Panc1 (cell line): ENCODE data around the gene ABHD13. TPM values are rescaled to one million over a fixed set of nuclear protein-coding genes. Genes with fewer than 3 reads are reported as not detected.

Experiments
- ATAC-seq: fragments of 200-7000 bp; cut with Tn5 transposase; 2 replicates; pipeline ENCODE4 v1.9.1; 2020; ENCODE audit warnings: mild to moderate bottlenecking, moderate library complexity
- BruUV-seq: library from RNA; stranded (reverse); fragments of 400-500 nt; replicated peaks from 2 replicates; lab custom pipeline; 2021; lab: Mats Ljungman, UMichigan
- CTCF ChIA-PET: fragments of 300-600 bp; sonication (Branson Sonifier 250); formaldehyde crosslinking; loops from one replicate; lab custom pipeline; 2022; ENCODE audit warnings: antibody characterized with exemption; lab: Charles Lee
- POLR2A ChIA-PET: fragments of 300-600 bp; sonication (Branson Sonifier 250); formaldehyde crosslinking; loops from one replicate; lab custom pipeline; 2022; ENCODE audit warnings: antibody characterized with exemption; lab: Charles Lee
- DNase-seq: peaks from one replicate; pipeline ENCODE4 v3.0.0-alpha.2; 2010; ENCODE audit warnings: low read depth, low spot score
- H3K27ac ChIP-seq: 2 replicates; pipeline ENCODE4 v1.5.1; 2011; ENCODE audit warnings: mild to moderate bottlenecking, low read length, inconsistent platforms
- H3K27me3 ChIP-seq: fragments of 200-500 bp; sonication (Bioruptor generic); 2 replicates; pipeline ENCODE4 v1.6.0; 2014; ENCODE audit warnings: low read length, inconsistent platforms; ENCODE audit not compliant: control insufficient read depth, insufficient read depth
- H3K36me3 ChIP-seq: fragments of 200-500 bp; sonication (Bioruptor generic); 2 replicates; pipeline ENCODE4 v1.5.1; 2014; ENCODE audit warnings: inconsistent platforms, mild to moderate bottlenecking, low read length, moderate library complexity; ENCODE audit not compliant: control insufficient read depth, insufficient read depth
- H3K4me1 ChIP-seq: 2 replicates; pipeline ENCODE4 v1.5.1; 2011; ENCODE audit warnings: inconsistent platforms, mild to moderate bottlenecking, low read length, moderate library complexity; ENCODE audit not compliant: control insufficient read depth, insufficient read depth
- H3K4me3 ChIP-seq, 2 experiments: 2 replicates each; pipeline ENCODE4 v1.5.1; 2011 to 2012; ENCODE audit warnings: low read depth in 2 of 2, low read length in 2 of 2, mild to moderate bottlenecking in 2 of 2, inconsistent platforms in 1 of 2, moderate library complexity in 1 of 2
- H3K9me3 ChIP-seq: fragments of 200-500 bp; sonication (Bioruptor generic); 2 replicates; pipeline ENCODE4 v1.5.1; 2014; ENCODE audit warnings: low read depth, mild to moderate bottlenecking, inconsistent platforms, low read length, moderate library complexity; ENCODE audit not compliant: control insufficient read depth, insufficient read depth
- CTCF ChIP-seq: fragments of 450-650 bp; IDR thresholded peaks from 2 replicates; pipeline ENCODE4 v1.5.1; 2017; ENCODE audit warnings: mild to moderate bottlenecking
- POLR2AphosphoS5 ChIP-seq: IDR thresholded peaks from 2 replicates; pipeline ENCODE4 v1.6.1; 2012; ENCODE audit warnings: mild to moderate bottlenecking, low read depth, low read length, moderate library complexity
- SIN3A ChIP-seq: IDR thresholded peaks from 2 replicates; pipeline ENCODE4 v1.6.1; 2012; ENCODE audit warnings: low read depth, mild to moderate bottlenecking, low read length, moderate library complexity, borderline replicate concordance; ENCODE audit not compliant: insufficient read depth
- TCF7L2 ChIP-seq: IDR thresholded peaks from 2 replicates; pipeline ENCODE4 v1.6.1; 2011; ENCODE audit warnings: mild to moderate bottlenecking, low read depth, low read length, inconsistent platforms
- in situ Hi-C: cut with HindIII; loops from 2 replicates; pipeline ENCODE4 v1.10.0; 2016; ENCODE audit warnings: low sequenced_read_pairs, low pct_unique_long_range_greater_than_20kb
- intact Hi-C: fragments of 100-400 bp; cut with micrococcal nuclease; formaldehyde crosslinking; loops from one replicate; pipeline ENCODE4 v1.10.0; 2022; ENCODE audit not compliant: unreplicated experiment
- total RNA-seq: library from RNA; stranded (reverse); gene quantifications from one replicate; pipeline ENCODE4 v1.2.1, GENCODE V29; 2021; ENCODE audit not compliant: unreplicated experiment
- TF ChIP-seq, protein P1 (sequence below), 2 experiments: IDR thresholded peaks; 2 replicates each; pipeline ENCODE4 v1.6.1; 2011 to 2012; ENCODE audit warnings: low read depth in 2 of 2, control low read depth in 1 of 2, low read length in 1 of 2, mild to moderate bottlenecking in 1 of 2, moderate library complexity in 1 of 2; ENCODE audit not compliant: insufficient read depth in 1 of 2

The ABHD13 gene
- total RNA-seq, 1 experiment from 2014 or later = 4.7 TPM

- no peak for ATAC-seq
- Histone ChIP-seq H3K36me3 (no peaks in the 10 kb centered on the region), H3K4me3 (no peak overlapping the region), H3K27me3 (no peaks in the 10 kb centered on the region), H3K9me3 (no peaks in the 10 kb centered on the region), H3K27ac (no peak overlapping the region), H3K4me1 (no peaks in the 10 kb centered on the region)
- DNase-seq = no peak
- intact Hi-C loops (no loop called here), in situ Hi-C loops (no loop called here)
- ChIA-PET POLR2A (no interaction called here), CTCF (no interaction called here)
- TF ChIP-seq TCF7L2 (no peak), CTCF (peak; percentile 51)
- no TSS peak for BruUV-seq
Observed at GRCh38 chr13:108176685-108177274, 41.4 kb upstream of the ABHD13 start.

DNA sequence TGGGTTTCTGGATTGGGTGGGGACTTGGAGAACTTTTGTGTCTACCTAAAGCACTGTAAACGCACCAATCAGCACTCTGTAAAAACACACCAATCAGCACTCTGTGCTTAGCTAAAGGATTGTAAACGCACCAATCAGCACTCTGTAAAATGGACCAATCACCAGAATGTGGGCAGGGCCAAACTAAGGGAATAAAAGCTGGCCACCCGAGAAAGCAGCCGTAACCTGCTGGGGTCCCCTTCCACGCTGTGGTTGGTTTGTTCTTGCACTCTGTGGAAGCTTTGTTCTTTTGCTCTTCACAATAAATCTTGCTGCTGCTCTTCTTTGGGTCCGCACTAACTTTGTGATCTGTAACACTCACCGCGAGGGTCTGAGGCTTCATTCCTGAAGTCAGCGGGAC, 40.1 kb upstream of the ABHD13 start:
- DNase-seq (no peak), ATAC-seq (no peak)
- Histone ChIP-seq H3K9me3 (no peaks in the 10 kb centered on the region), H3K36me3 (no peaks in the 10 kb centered on the region), H3K4me3 (no peak overlapping the region), H3K27ac (no peak overlapping the region), H3K27me3 (no peaks in the 10 kb centered on the region), H3K4me1 (no peaks in the 10 kb centered on the region)
- BruUV-seq = no TSS peak
- ChIA-PET POLR2A (interaction anchor here (0.7 kb wide), 1 partner anchor 1026 kb away, joined by 3 read pairs; no protein-coding TSS in a partner anchor), CTCF (no interaction called here)
- intact Hi-C loops = no loop called here
- in situ Hi-C loops = no loop called here
- no peak for TF ChIP-seq TCF7L2
- TF ChIP-seq, protein P1, sequence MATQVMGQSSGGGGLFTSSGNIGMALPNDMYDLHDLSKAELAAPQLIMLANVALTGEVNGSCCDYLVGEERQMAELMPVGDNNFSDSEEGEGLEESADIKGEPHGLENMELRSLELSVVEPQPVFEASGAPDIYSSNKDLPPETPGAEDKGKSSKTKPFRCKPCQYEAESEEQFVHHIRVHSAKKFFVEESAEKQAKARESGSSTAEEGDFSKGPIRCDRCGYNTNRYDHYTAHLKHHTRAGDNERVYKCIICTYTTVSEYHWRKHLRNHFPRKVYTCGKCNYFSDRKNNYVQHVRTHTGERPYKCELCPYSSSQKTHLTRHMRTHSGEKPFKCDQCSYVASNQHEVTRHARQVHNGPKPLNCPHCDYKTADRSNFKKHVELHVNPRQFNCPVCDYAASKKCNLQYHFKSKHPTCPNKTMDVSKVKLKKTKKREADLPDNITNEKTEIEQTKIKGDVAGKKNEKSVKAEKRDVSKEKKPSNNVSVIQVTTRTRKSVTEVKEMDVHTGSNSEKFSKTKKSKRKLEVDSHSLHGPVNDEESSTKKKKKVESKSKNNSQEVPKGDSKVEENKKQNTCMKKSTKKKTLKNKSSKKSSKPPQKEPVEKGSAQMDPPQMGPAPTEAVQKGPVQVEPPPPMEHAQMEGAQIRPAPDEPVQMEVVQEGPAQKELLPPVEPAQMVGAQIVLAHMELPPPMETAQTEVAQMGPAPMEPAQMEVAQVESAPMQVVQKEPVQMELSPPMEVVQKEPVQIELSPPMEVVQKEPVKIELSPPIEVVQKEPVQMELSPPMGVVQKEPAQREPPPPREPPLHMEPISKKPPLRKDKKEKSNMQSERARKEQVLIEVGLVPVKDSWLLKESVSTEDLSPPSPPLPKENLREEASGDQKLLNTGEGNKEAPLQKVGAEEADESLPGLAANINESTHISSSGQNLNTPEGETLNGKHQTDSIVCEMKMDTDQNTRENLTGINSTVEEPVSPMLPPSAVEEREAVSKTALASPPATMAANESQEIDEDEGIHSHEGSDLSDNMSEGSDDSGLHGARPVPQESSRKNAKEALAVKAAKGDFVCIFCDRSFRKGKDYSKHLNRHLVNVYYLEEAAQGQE (IDR thresholded peaks at IDR 0.05; ENCODE audit: insufficient read depth in 1 of 2, low read depth in 2 of 2, low read length in 1 of 2) = no peak

GRCh38 chr13:108182652-108183051, 35.5 kb upstream of the ABHD13 start:
- no peaks in the 10 kb centered on the region for H3K36me3 ChIP-seq
- BruUV-seq = no TSS peak
- TF ChIP-seq POLR2AphosphoS5 (no peak), TCF7L2 (no peak), CTCF (no peak), SIN3A (no peak)
- TF ChIP-seq, protein P1 (IDR thresholded peaks at IDR 0.05; ENCODE audit: insufficient read depth in 1 of 2, low read depth in 2 of 2, low read length in 1 of 2) = no peak
- H3K9me3 ChIP-seq = no peaks in the 10 kb centered on the region
- H3K27me3 ChIP-seq = no peaks in the 10 kb centered on the region
- intact Hi-C loops (no loop called here), in situ Hi-C loops (no loop called here)
- POLR2A ChIA-PET = no interaction called here
- H3K4me1 ChIP-seq = no peaks in the 10 kb centered on the region
- H3K4me3 ChIP-seq = no peak overlapping the region
- DNase-seq = no peak
- H3K27ac ChIP-seq = no peak overlapping the region
- ATAC-seq = no peak
- CTCF ChIA-PET = no interaction called here
